Activated CD8-positive, alpha-beta T cell treated with anti-CD3 and anti-CD28 coated beads for 36 hours (primary cell): ENCODE results near the gene HACD2. TPM values are rescaled to one million over a fixed set of nuclear protein-coding genes. Genes with fewer than 3 reads are reported as not detected.
"Not testable (repeated sequence)": the region's sequence is repeated elsewhere in the genome, so short reads cannot be mapped to it uniquely, and the experiment has no call there.

ENCODE experiments used
- ATAC-seq: fragments of 200-7000 bp; cut with Tn5 transposase; one replicate; pipeline ENCODE4 v1.10.0; 2021; ENCODE audit warnings: mild to moderate bottlenecking, moderate library complexity
- CTCF ChIA-PET: fragments of 350-600 bp; sonication (Branson Sonifier 250); formaldehyde crosslinking; loops from one replicate; lab custom pipeline; 2021; ENCODE audit warnings: antibody characterized with exemption; lab: Charles Lee
- POLR2A ChIA-PET: fragments of 350-600 bp; sonication (Branson Sonifier 250); formaldehyde crosslinking; loops from one replicate; lab custom pipeline; 2021; ENCODE audit warnings: antibody characterized with exemption; lab: Charles Lee
- DNase-seq: peaks from one replicate; pipeline ENCODE4 v3.0.0-alpha.2; 2020
- H3K27ac Mint-ChIP-seq: one replicate; pipeline ENCODE4 v1.8.0; 2021; ENCODE audit warnings: mild to moderate bottlenecking, mixed read lengths
- H3K27me3 Mint-ChIP-seq: one replicate; pipeline ENCODE4 v1.8.0; 2021; ENCODE audit warnings: mixed read lengths
- H3K36me3 Mint-ChIP-seq: one replicate; pipeline ENCODE4 v1.8.0; 2021; ENCODE audit warnings: low read depth, mixed read lengths
- H3K4me1 Mint-ChIP-seq: one replicate; pipeline ENCODE4 v1.8.0; 2021; ENCODE audit warnings: low read depth, mixed read lengths
- H3K4me3 Mint-ChIP-seq: one replicate; pipeline ENCODE4 v1.8.0; 2021; ENCODE audit warnings: mild to moderate bottlenecking, moderate library complexity, mixed read lengths
- H3K9me3 Mint-ChIP-seq: one replicate; pipeline ENCODE4 v1.8.0; 2021; ENCODE audit warnings: mixed read lengths
- intact Hi-C: fragments of 100-400 bp; cut with micrococcal nuclease; formaldehyde crosslinking; loops from one replicate; pipeline ENCODE4 v1.10.0; 2022
- total RNA-seq, 2 experiments: library from RNA; stranded (reverse); gene quantifications; one replicate each; pipeline ENCODE4 v1.2.3, GENCODE V29; 2021
- TF ChIP-seq, protein P1 (sequence below): fragments of 200-600 bp; IDR thresholded peaks from one replicate; pipeline ENCODE4 v1.8.0; 2022; ENCODE audit warnings: antibody characterized with exemption, mild to moderate bottlenecking

HACD2 gene
- total RNA-seq, 2 experiments from 2014 or later, result 25.1 to 26.9 TPM

DNA sequence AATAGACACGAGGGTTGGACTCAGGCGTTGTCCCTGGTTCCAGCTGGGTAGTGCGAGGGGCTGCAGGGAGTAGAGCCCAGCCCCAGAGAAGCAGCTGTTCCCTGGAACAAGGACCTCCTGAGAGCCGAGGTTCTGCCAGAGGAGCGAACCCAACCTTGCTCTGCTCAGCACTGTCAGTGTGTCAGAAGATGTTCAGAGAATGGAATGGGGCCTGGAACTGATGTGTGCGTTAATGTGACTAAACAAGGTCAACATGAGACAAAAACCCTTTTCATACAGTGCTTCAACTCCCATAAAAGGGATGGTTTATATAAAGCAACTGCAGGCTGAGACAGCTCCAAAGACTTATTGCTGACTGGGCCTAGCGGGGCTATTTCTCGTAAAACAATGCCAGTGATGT is 35.5 kb upstream of the HACD2 start:
- Mint-ChIP-seq H3K27me3 (no peaks in the 10 kb centered on the region), H3K36me3 (no peaks in the 10 kb centered on the region), H3K4me1 (no peaks in the 10 kb centered on the region), H3K4me3 (no peak overlapping the region), H3K27ac (no peak overlapping the region), H3K9me3 (no peaks in the 10 kb centered on the region)
- no peak for DNase-seq
- CTCF ChIA-PET, result interaction anchor here (0.7 to 1.7 kb wide), 4 partner anchors 14 to 61 kb away, joined by 3 to 6 read pairs (median 3); no protein-coding TSS in a partner anchor
- intact Hi-C loops, result no loop called here
- POLR2A ChIA-PET, result no interaction called here
- no peak for ATAC-seq
- TF ChIP-seq, protein P1, sequence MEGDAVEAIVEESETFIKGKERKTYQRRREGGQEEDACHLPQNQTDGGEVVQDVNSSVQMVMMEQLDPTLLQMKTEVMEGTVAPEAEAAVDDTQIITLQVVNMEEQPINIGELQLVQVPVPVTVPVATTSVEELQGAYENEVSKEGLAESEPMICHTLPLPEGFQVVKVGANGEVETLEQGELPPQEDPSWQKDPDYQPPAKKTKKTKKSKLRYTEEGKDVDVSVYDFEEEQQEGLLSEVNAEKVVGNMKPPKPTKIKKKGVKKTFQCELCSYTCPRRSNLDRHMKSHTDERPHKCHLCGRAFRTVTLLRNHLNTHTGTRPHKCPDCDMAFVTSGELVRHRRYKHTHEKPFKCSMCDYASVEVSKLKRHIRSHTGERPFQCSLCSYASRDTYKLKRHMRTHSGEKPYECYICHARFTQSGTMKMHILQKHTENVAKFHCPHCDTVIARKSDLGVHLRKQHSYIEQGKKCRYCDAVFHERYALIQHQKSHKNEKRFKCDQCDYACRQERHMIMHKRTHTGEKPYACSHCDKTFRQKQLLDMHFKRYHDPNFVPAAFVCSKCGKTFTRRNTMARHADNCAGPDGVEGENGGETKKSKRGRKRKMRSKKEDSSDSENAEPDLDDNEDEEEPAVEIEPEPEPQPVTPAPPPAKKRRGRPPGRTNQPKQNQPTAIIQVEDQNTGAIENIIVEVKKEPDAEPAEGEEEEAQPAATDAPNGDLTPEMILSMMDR, result no peak

- ChIA-PET CTCF (interaction anchor here (1.1 to 1.7 kb wide), 2 partner anchors 23 to 105 kb away, joined by 4 read pairs; no protein-coding TSS in a partner anchor), POLR2A (interaction anchor here (1.3 kb wide), 1 partner anchor 33 kb away, joined by 4 read pairs; no protein-coding TSS in a partner anchor)
- Mint-ChIP-seq H3K27ac (no peak overlapping the region), H3K27me3 (no peaks in the 10 kb centered on the region), H3K9me3 (no peaks in the 10 kb centered on the region), H3K36me3 (peaks cover 1% of the 10 kb centered on the region), H3K4me1 (no peaks in the 10 kb centered on the region), H3K4me3 (no peak overlapping the region)
- TF ChIP-seq, protein P1, result no peak
- ATAC-seq (no peak), DNase-seq (no peak)
- intact Hi-C loops, result no loop called here
Observed at GRCh38 chr3:123618768-123619484, 34.1 kb upstream of the HACD2 start.

- POLR2A ChIA-PET, result interaction anchor here (1.3 kb wide), 1 partner anchor 32 kb away, joined by 4 read pairs; no protein-coding TSS in a partner anchor
- TF ChIP-seq, protein P1, result no peak
- DNase-seq (no peak), ATAC-seq (no peak)
- H3K36me3 Mint-ChIP-seq, result peaks cover 6% of the 10 kb centered on the region
- H3K27ac Mint-ChIP-seq, result no peak overlapping the region
- H3K27me3 Mint-ChIP-seq, result no peaks in the 10 kb centered on the region
- no peaks in the 10 kb centered on the region for H3K4me1 Mint-ChIP-seq
- CTCF ChIA-PET, result interaction anchor here (1.1 to 1.7 kb wide), 2 partner anchors 24 to 106 kb away, joined by 4 read pairs; no protein-coding TSS in a partner anchor
- intact Hi-C loops, result no loop called here
- H3K4me3 Mint-ChIP-seq, result no peak overlapping the region
- no peaks in the 10 kb centered on the region for H3K9me3 Mint-ChIP-seq
Observed at GRCh38 chr3:123618076-123618708, 33.3 kb upstream of the HACD2 start.

GRCh38 chr3:123616593-123616992 is 31.7 kb upstream of the HACD2 start:
- H3K36me3 Mint-ChIP-seq, result peaks cover 11% of the 10 kb centered on the region
- no peak overlapping the region for H3K27ac Mint-ChIP-seq
- no peaks in the 10 kb centered on the region for H3K9me3 Mint-ChIP-seq
- H3K4me1 Mint-ChIP-seq, result no peaks in the 10 kb centered on the region
- intact Hi-C loops, result no loop called here
- ChIA-PET CTCF (no interaction called here), POLR2A (no interaction called here)
- no peak overlapping the region for H3K4me3 Mint-ChIP-seq
- ATAC-seq (no peak), DNase-seq (no peak)
- H3K27me3 Mint-ChIP-seq, result no peaks in the 10 kb centered on the region
- TF ChIP-seq, protein P1, result no peak

DNA sequence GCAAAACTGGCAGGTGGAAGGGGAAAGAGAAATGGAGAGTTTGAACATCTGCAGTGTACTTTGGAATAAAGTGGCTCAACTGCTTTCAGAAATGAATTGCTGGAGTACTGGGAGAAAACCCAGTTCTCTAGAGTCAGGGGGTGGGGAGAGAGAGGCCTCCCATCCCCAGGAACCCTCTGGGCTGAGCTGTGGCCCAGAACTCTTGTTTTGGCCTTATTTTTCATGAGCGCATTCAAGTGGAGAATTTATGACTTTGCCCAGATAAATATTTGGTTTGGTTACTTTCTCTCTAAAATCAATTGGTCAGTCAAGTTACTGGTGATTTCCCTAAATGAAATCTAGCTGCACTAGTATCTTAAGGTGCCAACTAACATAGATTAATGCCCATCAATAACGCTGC is 28.7 kb upstream of the HACD2 start:
- no peaks in the 10 kb centered on the region for H3K9me3 Mint-ChIP-seq
- ATAC-seq (no peak), DNase-seq (no peak)
- POLR2A ChIA-PET, result no interaction called here
- H3K4me3 Mint-ChIP-seq, result no peak overlapping the region
- CTCF ChIA-PET, result no interaction called here
- peaks cover 2% of the 10 kb centered on the region for H3K4me1 Mint-ChIP-seq
- H3K27ac Mint-ChIP-seq, result no peak overlapping the region
- H3K27me3 Mint-ChIP-seq, result no peaks in the 10 kb centered on the region
- TF ChIP-seq, protein P1, result no peak
- intact Hi-C loops, result no loop called here
- peaks cover 14% of the 10 kb centered on the region for H3K36me3 Mint-ChIP-seq

- POLR2A ChIA-PET, H3K9me3 Mint-ChIP-seq, H3K27me3 Mint-ChIP-seq, H3K27ac Mint-ChIP-seq, ATAC-seq, H3K4me3 Mint-ChIP-seq, intact Hi-C loops, H3K4me1 Mint-ChIP-seq, DNase-seq: not testable (repeated sequence)
- H3K36me3 Mint-ChIP-seq, result peaks cover 18% of the 10 kb centered on the region
- CTCF ChIA-PET, result interaction anchor here (1.3 kb wide), 1 partner anchor 30 kb away, joined by 3 read pairs; no protein-coding TSS in a partner anchor
Observed at GRCh38 chr3:123611674-123612073, 26.8 kb upstream of the HACD2 start.
